ENCODE data around the gene PLCB4.

DNA sequence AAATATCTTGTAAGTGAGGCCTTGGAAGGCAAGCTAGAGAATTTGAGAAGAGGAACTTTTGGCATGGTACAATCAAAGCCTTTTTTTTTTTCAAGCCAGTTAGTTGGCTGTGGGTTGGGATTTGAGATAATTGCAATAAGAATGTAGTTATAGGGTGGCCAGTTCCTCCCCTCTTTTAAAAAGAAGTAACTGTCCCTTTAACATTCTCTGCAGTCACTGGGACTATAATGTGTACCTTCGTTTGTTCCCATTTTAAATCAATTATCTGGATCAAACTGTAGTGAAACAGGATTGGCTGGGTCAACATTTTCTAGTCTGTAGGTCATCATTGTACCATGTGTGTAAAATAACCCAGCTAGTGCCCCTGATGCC, 233.2 kb downstream of the PLCB4 start:
- TF ChIP-seq, protein P1, sequence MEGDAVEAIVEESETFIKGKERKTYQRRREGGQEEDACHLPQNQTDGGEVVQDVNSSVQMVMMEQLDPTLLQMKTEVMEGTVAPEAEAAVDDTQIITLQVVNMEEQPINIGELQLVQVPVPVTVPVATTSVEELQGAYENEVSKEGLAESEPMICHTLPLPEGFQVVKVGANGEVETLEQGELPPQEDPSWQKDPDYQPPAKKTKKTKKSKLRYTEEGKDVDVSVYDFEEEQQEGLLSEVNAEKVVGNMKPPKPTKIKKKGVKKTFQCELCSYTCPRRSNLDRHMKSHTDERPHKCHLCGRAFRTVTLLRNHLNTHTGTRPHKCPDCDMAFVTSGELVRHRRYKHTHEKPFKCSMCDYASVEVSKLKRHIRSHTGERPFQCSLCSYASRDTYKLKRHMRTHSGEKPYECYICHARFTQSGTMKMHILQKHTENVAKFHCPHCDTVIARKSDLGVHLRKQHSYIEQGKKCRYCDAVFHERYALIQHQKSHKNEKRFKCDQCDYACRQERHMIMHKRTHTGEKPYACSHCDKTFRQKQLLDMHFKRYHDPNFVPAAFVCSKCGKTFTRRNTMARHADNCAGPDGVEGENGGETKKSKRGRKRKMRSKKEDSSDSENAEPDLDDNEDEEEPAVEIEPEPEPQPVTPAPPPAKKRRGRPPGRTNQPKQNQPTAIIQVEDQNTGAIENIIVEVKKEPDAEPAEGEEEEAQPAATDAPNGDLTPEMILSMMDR (IDR thresholded peaks at IDR 0.05) = no peak
- no peak for TF ChIP-seq EP300 (IDR thresholded peaks at IDR 0.05)
- no peak for TF ChIP-seq POLR2AphosphoS5 (IDR thresholded peaks at IDR 0.05)
